Activated T-helper 1 cell treated with Interleukin-2 at 50 U/mL for 16 hours (primary cell): ENCODE results near the gene ZFHX3.

Experiments
- DNase-seq: peaks from one replicate; pipeline ENCODE4 v3.0.0-alpha.2; 2020; ENCODE audit warnings: low read depth

The ZFHX3 gene

GRCh38 chr16:72789921-72790320 is 258.0 kb downstream of the ZFHX3 start:
- no peak for DNase-seq

GRCh38 chr16:72789465-72789864 is 258.5 kb downstream of the ZFHX3 start:
- no peak for DNase-seq

GRCh38 chr16:72788269-72788809 is 259.6 kb downstream of the ZFHX3 start:
- no peak for DNase-seq

- DNase-seq, result peak; percentile 39
Measured at GRCh38 chr16:72787514-72788268, 260.2 kb downstream of the ZFHX3 start.

DNA sequence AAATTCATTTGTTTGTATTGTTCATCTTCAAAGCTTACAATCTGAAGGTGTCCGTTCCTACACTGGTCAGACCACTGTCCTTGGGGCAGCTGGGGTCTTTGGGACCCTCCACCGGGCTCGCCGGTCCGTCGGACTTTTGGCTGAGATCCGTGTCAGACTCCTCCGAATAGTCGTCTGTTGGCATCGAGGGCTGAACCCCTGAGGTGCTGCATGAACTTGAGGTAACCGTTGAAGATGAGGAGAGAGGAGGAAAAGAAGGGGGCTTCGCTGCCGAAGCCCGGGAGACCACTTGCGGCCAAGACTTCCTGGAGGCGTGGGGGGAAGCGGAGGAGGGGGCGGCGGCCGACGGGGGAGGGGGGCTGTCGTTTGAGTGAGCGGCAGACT is 260.8 kb downstream of the ZFHX3 start:
- no peak for DNase-seq

GRCh38 chr16:72786606-72787005 is 261.3 kb downstream of the ZFHX3 start:
- no peak for DNase-seq

DNA sequence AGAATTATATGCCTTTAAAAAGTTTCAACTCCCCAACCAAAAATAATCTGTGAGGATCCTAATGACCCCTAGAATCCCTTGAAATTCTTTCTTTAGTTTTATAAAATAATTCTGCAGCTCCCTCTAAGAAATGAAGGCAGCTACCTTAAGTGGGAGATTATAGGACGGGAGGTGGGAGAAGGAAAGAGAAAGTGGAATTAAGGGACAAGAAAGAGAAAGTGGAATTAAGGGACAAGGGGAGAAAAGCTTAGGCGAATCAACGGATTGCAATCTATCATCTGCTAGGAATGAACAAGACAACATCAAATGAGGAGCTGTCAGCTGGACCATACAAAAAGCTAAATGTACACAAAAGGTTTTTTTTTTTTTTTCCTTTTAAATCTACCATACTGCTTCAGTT is 262.0 kb downstream of the ZFHX3 start:
- no peak for DNase-seq

- no peak for DNase-seq
Measured at GRCh38 chr16:72785171-72785570, 262.8 kb downstream of the ZFHX3 start.

GRCh38 chr16:72783716-72784318 is 264.1 kb downstream of the ZFHX3 start:
- no peak for DNase-seq

GRCh38 chr16:72769876-72770275 is 278.1 kb downstream of the ZFHX3 start:
- DNase-seq, result no peak

GRCh38 chr16:72768591-72768990 is 279.3 kb downstream of the ZFHX3 start:
- no peak for DNase-seq

GRCh38 chr16:72766506-72766905 is 281.4 kb downstream of the ZFHX3 start:
- DNase-seq, result no peak

DNA sequence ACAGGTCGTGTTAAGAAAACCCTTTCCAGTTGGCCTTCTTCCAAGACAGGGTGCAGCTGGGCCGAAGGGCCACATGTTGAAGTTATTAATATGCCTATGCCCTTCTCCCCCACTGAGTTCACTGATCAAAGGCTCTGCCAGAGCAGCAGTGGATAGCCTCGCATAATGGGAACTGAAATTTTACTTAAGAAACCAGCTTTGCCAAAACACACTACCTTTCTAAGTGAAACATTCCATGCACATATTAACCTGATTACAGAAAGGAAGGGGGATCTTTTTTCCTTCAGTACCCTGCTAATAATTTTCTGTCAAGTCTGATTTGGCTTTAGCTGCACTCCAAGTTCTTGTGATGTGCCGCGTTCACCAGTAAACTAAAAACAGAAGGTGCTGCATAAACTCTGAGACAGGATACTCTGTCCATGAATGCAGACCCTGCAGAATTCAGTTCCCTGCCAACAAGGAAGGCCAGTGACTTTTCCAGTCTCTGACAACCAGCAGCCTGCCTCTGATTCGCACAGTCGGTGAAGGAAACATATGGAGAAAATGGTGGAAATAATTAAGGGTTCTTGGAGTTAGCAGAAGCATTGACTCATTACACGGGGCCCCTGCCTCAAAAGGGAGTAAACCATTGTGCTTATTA is 283.8 kb downstream of the ZFHX3 start:
- DNase-seq, result no peak

GRCh38 chr16:72760581-72760980 is 287.3 kb downstream of the ZFHX3 start:
- no peak for DNase-seq

DNA sequence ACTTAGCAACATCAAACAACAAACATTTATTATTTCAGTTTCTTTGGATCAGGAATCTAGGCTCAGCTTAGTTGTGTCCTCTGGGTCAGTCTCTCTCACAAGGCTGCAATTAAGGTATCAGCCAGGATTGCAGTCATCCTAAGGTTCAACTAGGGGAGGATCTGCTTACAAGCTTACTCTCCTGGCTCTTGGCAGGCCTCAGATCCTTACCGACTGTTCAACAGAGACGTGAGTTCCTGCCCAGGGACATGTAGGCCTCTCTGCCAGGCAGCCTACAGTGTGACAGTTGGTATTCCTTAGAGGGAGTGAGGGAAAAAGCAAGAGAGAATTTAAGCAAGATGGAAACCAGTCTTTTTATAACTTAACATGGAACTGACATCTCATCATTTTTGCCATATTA is 294.0 kb downstream of the ZFHX3 start:
- DNase-seq, result no peak

- no peak for DNase-seq
Measured at GRCh38 chr16:72752004-72752695, 295.8 kb downstream of the ZFHX3 start.

- no peak for DNase-seq
Measured at GRCh38 chr16:72751076-72751475, 296.9 kb downstream of the ZFHX3 start.

- DNase-seq, result no peak
Measured at GRCh38 chr16:72749091-72749490, 298.8 kb downstream of the ZFHX3 start.

DNA sequence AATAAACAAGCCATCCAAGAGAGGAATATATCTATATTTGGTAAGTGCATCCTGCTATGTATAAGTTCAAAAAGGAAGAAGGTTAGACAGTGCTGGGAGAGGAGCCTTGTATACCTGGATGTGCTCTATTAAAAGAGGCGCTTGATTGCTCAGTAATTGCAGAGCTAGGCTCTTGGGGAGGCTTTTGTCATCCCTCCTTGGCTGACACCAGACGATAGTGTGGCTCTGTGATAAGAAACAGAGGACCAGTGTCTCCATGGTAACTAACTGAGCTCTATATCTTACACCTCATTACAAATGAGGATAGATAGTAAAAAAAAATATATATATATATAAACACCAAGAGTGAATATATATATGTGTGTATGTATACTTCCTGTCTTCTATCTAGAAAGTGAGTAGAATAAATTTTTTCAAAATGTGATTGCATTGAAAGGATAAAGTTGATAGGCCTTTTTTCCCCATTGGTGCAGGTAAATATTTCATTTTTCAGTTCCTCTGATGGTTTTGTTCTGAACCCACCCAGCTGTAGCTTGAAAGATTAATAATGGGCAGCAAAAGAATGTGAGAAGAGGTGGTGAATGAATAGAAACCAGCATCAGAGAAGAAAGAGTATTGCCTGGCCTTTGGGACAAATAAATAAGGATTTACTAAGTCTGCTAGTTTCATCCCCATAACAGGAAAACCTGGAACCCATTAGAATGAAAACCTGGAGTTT is 303.7 kb downstream of the ZFHX3 start:
- no peak for DNase-seq

GRCh38 chr16:72743011-72743761 is 304.7 kb downstream of the ZFHX3 start:
- DNase-seq, result no peak

- no peak for DNase-seq
Measured at GRCh38 chr16:72740347-72740746, 307.6 kb downstream of the ZFHX3 start.
